A673 (cell line): Measurements from ENCODE around the gene DDX31. TPM values are rescaled to one million over a fixed set of nuclear protein-coding genes. Genes with fewer than 3 reads are reported as not detected.

Experiments used
- BruUV-seq: library from RNA; stranded (reverse); fragments of 400-500 nt; replicated peaks from 2 replicates; lab custom pipeline; 2021; lab: Mats Ljungman, UMichigan
- CTCF ChIA-PET: fragments of 300-600 bp; sonication (Branson Sonifier 250); formaldehyde crosslinking; loops from one replicate; lab custom pipeline; 2022; ENCODE audit warnings: antibody characterized with exemption; lab: Charles Lee
- POLR2A ChIA-PET: fragments of 300-600 bp; sonication (Branson Sonifier 250); formaldehyde crosslinking; loops from one replicate; lab custom pipeline; 2022; ENCODE audit warnings: antibody characterized with exemption; ENCODE audit not compliant: low non-redundant PET; lab: Charles Lee
- DNase-seq: peaks from one replicate; pipeline ENCODE4 v3.0.0-alpha.2; 2015; ENCODE audit warnings: low spot score
- H3K27ac ChIP-seq: fragments of 200-600 bp; sonication (generic); 2 replicates; pipeline ENCODE4 v1.5.1; 2016; ENCODE audit warnings: mixed run types, low read depth, mild to moderate bottlenecking, mixed read lengths, antibody characterized with exemption, low read length; ENCODE audit not compliant: poor library complexity, severe bottlenecking
- H3K27me3 ChIP-seq: fragments of 200-600 bp; sonication (generic); replicated peaks from 2 replicates; pipeline ENCODE4 v1.6.1; 2017; ENCODE audit warnings: mixed run types, low read depth, mild to moderate bottlenecking, mixed read lengths, antibody characterized with exemption, low read length; ENCODE audit not compliant: insufficient read depth, poor library complexity
- H3K36me3 ChIP-seq: fragments of 200-600 bp; sonication (generic); 2 replicates; pipeline ENCODE4 v1.6.1; 2016; ENCODE audit warnings: mixed run types, mild to moderate bottlenecking, mixed read lengths, antibody characterized with exemption, low read length; ENCODE audit not compliant: insufficient read depth, poor library complexity, severe bottlenecking
- H3K4me1 ChIP-seq: fragments of 200-600 bp; sonication (generic); 2 replicates; pipeline ENCODE4 v1.6.1; 2017; ENCODE audit warnings: mixed run types, mild to moderate bottlenecking, mixed read lengths, antibody characterized with exemption, low read length; ENCODE audit not compliant: insufficient read depth, poor library complexity, severe bottlenecking
- H3K4me3 ChIP-seq: fragments of 200-600 bp; sonication (generic); 2 replicates; pipeline ENCODE4 v1.5.1; 2016; ENCODE audit warnings: low read depth, mixed run types, mild to moderate bottlenecking, mixed read lengths, low read length; ENCODE audit not compliant: poor library complexity, severe bottlenecking
- H3K9me3 ChIP-seq: fragments of 200-600 bp; sonication (generic); 2 replicates; pipeline ENCODE4 v1.6.1; 2016; ENCODE audit warnings: mixed run types, low read depth, mild to moderate bottlenecking, mixed read lengths, antibody characterized with exemption, low read length; ENCODE audit not compliant: poor library complexity, severe bottlenecking
- CTCF ChIP-seq: fragments of 300-800, 200-600 bp; sonication (generic); conservative IDR thresholded peaks from 2 replicates; pipeline ENCODE4 v1.5.1; 2017; ENCODE audit warnings: low read depth, mild to moderate bottlenecking, antibody characterized with exemption, low read length, moderate library complexity, mixed read lengths
- EZH2 ChIP-seq: fragments of 200-600 bp; sonication (generic); IDR thresholded peaks from 2 replicates; pipeline ENCODE4 v1.6.1; 2017; ENCODE audit warnings: borderline replicate concordance, low read depth, mild to moderate bottlenecking, mixed read lengths, antibody characterized with exemption, low read length; ENCODE audit not compliant: poor library complexity, severe bottlenecking
- intact Hi-C: fragments of 100-400 bp; cut with micrococcal nuclease; formaldehyde crosslinking; loops from one replicate; pipeline ENCODE4 v1.10.0; 2022; ENCODE audit not compliant: unreplicated experiment
- total RNA-seq: library from RNA; stranded (reverse); gene quantifications from 2 replicates; pipeline ENCODE4 v1.2.3, GENCODE V29; 2021

The DDX31 gene
- total RNA-seq, 1 experiment from 2014 or later, result 34.2 TPM

- ChIA-PET CTCF (no interaction called here), POLR2A (no interaction called here)
- Histone ChIP-seq H3K36me3 (peaks cover 37% of the 10 kb centered on the region), H3K4me1 (no peaks in the 10 kb centered on the region), H3K27me3 (no peaks in the 10 kb centered on the region), H3K9me3 (no peaks in the 10 kb centered on the region), H3K4me3 (no peak overlapping the region), H3K27ac (no peak overlapping the region)
- no TSS peak for BruUV-seq
- TF ChIP-seq EZH2 (no peak), CTCF (no peak)
- DNase-seq, result no peak
- intact Hi-C loops, result no loop called here
These were observed 42.2 kb downstream of the DDX31 start for GRCh38 chr9:132627594-132627993.

GRCh38 chr9:132627106-132627505 is 42.7 kb downstream of the DDX31 start:
- DNase-seq, result no peak
- intact Hi-C loops, result no loop called here
- POLR2A ChIA-PET, result no interaction called here
- peaks cover 4% of the 10 kb centered on the region for H3K4me1 ChIP-seq
- H3K9me3 ChIP-seq, result no peaks in the 10 kb centered on the region
- H3K27me3 ChIP-seq, result no peaks in the 10 kb centered on the region
- no peak overlapping the region for H3K4me3 ChIP-seq
- no peak for TF ChIP-seq EZH2
- no peak for TF ChIP-seq CTCF
- H3K27ac ChIP-seq, result no peak overlapping the region
- no TSS peak for BruUV-seq
- CTCF ChIA-PET, result no interaction called here
- H3K36me3 ChIP-seq, result peaks cover 34% of the 10 kb centered on the region

GRCh38 chr9:132626285-132626684 is 43.5 kb downstream of the DDX31 start:
- ChIA-PET POLR2A (no interaction called here), CTCF (no interaction called here)
- no peaks in the 10 kb centered on the region for H3K9me3 ChIP-seq
- H3K27ac ChIP-seq, result no peak overlapping the region
- H3K36me3 ChIP-seq, result peaks cover 31% of the 10 kb centered on the region
- no TSS peak for BruUV-seq
- peaks cover 4% of the 10 kb centered on the region for H3K4me1 ChIP-seq
- H3K4me3 ChIP-seq, result no peak overlapping the region
- TF ChIP-seq EZH2 (no peak), CTCF (no peak)
- DNase-seq, result no peak
- intact Hi-C loops, result no loop called here
- no peaks in the 10 kb centered on the region for H3K27me3 ChIP-seq
